Mesothelial cell of epicardium (in vitro differentiated cells): ENCODE measurements around the gene ZNF286A. TPM values are rescaled to one million over a fixed set of nuclear protein-coding genes. Genes with fewer than 3 reads are reported as not detected.
"Not testable (repeated sequence)": the region's sequence is repeated elsewhere in the genome, so short reads cannot be mapped to it uniquely, and the experiment has no call there.

Experiments
- DNase-seq, 2 experiments: peaks; one replicate each; pipeline ENCODE4 v3.0.0; 2021; ENCODE audit warnings: low spot score in 2 of 2; ENCODE audit not compliant: unreplicated experiment in 2 of 2
- H3K27ac Mint-ChIP-seq: 2 replicates; pipeline ENCODE4 v1.8.0; 2021; ENCODE audit warnings: mixed read lengths
- H3K27me3 Mint-ChIP-seq: 2 replicates; pipeline ENCODE4 v1.8.0; 2021; ENCODE audit warnings: low read depth, mixed read lengths
- H3K36me3 Mint-ChIP-seq: 2 replicates; pipeline ENCODE4 v1.8.0; 2021; ENCODE audit warnings: mixed read lengths
- H3K4me1 Mint-ChIP-seq: 2 replicates; pipeline ENCODE4 v1.8.0; 2021; ENCODE audit warnings: mixed read lengths
- H3K4me3 Mint-ChIP-seq: 2 replicates; pipeline ENCODE4 v1.8.0; 2021; ENCODE audit warnings: mild to moderate bottlenecking, moderate library complexity, mixed read lengths
- H3K9me3 Mint-ChIP-seq: 2 replicates; pipeline ENCODE4 v1.8.0; 2021; ENCODE audit warnings: mixed read lengths
- CTCF ChIP-seq: fragments of 200-600 bp; sonication (generic); IDR thresholded peaks from one replicate; pipeline ENCODE4 v1.5.0; 2021; ENCODE audit warnings: antibody characterized with exemption; ENCODE audit not compliant: unreplicated experiment
- total RNA-seq: library from RNA; stranded (reverse); gene quantifications from 3 replicates; pipeline ENCODE4 v1.2.1, GENCODE V29; 2021

ZNF286A gene
- total RNA-seq, result 82.2 to 91.9 TPM (median 89.6 TPM) in 3 replicates

- not testable (repeated sequence) for H3K27me3 Mint-ChIP-seq, H3K4me1 Mint-ChIP-seq, H3K9me3 Mint-ChIP-seq
- H3K4me3 Mint-ChIP-seq, result peak within 1 kb of the TSS; percentile 81
- DNase-seq, result peak; percentile 98
- peak within 1 kb of the TSS; percentile 88 for H3K27ac Mint-ChIP-seq
- H3K36me3 Mint-ChIP-seq, result peaks cover 21% of the 10 kb centered on the region
Observed at GRCh38 chr17:15699413-15699924, at the start of gene ZNF286A. TSS of gene ZNF286A (plus strand) at chr17:15699752. CDS start at chr17:15700330, 578 bp downstream.

GRCh38 chr17:15649861-15650421 is 49.6 kb upstream of the ZNF286A start:
- H3K36me3 Mint-ChIP-seq, result peaks cover 2% of the 10 kb centered on the region
- H3K4me3 Mint-ChIP-seq, result peak overlapping the region; percentile 71
- TF ChIP-seq CTCF, result no peak
- H3K27ac Mint-ChIP-seq, result no peak overlapping the region
- H3K9me3 Mint-ChIP-seq, result no peaks in the 10 kb centered on the region
- no peak for DNase-seq
- peaks cover 60% of the 10 kb centered on the region for H3K4me1 Mint-ChIP-seq
- no peaks in the 10 kb centered on the region for H3K27me3 Mint-ChIP-seq

- Mint-ChIP-seq H3K36me3 (peaks cover 2% of the 10 kb centered on the region), H3K27ac (peak overlapping the region; percentile 98), H3K27me3 (no peaks in the 10 kb centered on the region), H3K4me3 (peak overlapping the region; percentile 71), H3K4me1 (peaks cover 61% of the 10 kb centered on the region), H3K9me3 (no peaks in the 10 kb centered on the region)
- no peak for DNase-seq
- no peak for TF ChIP-seq CTCF
Observed at GRCh38 chr17:15650741-15651582, 48.6 kb upstream of the ZNF286A start.

- TF ChIP-seq CTCF, result no peak
- no peaks in the 10 kb centered on the region for H3K27me3 Mint-ChIP-seq
- peak overlapping the region; percentile 98 for H3K27ac Mint-ChIP-seq
- peak overlapping the region; percentile 71 for H3K4me3 Mint-ChIP-seq
- H3K36me3 Mint-ChIP-seq, result peaks cover 2% of the 10 kb centered on the region
- peaks cover 66% of the 10 kb centered on the region for H3K4me1 Mint-ChIP-seq
- H3K9me3 Mint-ChIP-seq, result no peaks in the 10 kb centered on the region
- DNase-seq, result peak; percentile 70 to 83
Observed at GRCh38 chr17:15651583-15652110, 47.9 kb upstream of the ZNF286A start.

GRCh38 chr17:15652960-15653359 is 46.6 kb upstream of the ZNF286A start:
- Mint-ChIP-seq H3K4me1 (peaks cover 66% of the 10 kb centered on the region), H3K4me3 (no peak overlapping the region), H3K9me3 (no peaks in the 10 kb centered on the region), H3K36me3 (peaks cover 9% of the 10 kb centered on the region), H3K27me3 (no peaks in the 10 kb centered on the region), H3K27ac (peak overlapping the region; percentile 91)
- DNase-seq, result no peak
- no peak for TF ChIP-seq CTCF

- DNase-seq, H3K9me3 Mint-ChIP-seq, H3K4me3 Mint-ChIP-seq, H3K27me3 Mint-ChIP-seq: not testable (repeated sequence)
- peaks cover 67% of the 10 kb centered on the region for H3K4me1 Mint-ChIP-seq
- peaks cover 14% of the 10 kb centered on the region for H3K36me3 Mint-ChIP-seq
- peak overlapping the region; percentile 82 for H3K27ac Mint-ChIP-seq
Observed at GRCh38 chr17:15654401-15654800, 45.2 kb upstream of the ZNF286A start.
